PC-3 (cell line): ENCODE measurements around the gene PDRG1. TPM values are rescaled to one million over a fixed set of nuclear protein-coding genes. Genes with fewer than 3 reads are reported as not detected.

ENCODE experiments used
- ATAC-seq: fragments of 200-7000 bp; cut with Tn5 transposase; 2 replicates; pipeline ENCODE4 v1.9.1; 2020; ENCODE audit warnings: mild to moderate bottlenecking, moderate library complexity
- BruUV-seq: library from RNA; stranded (reverse); fragments of 400-500 nt; replicated peaks from 2 replicates; lab custom pipeline; 2021; lab: Mats Ljungman, UMichigan
- CTCF ChIA-PET: fragments of 300-600 bp; sonication (Branson Sonifier 250); formaldehyde crosslinking; loops from one replicate; lab custom pipeline; 2022; ENCODE audit warnings: antibody characterized with exemption; lab: Charles Lee
- POLR2A ChIA-PET: fragments of 300-600 bp; sonication (Branson Sonifier 250); formaldehyde crosslinking; loops from one replicate; lab custom pipeline; 2022; ENCODE audit warnings: antibody characterized with exemption; ENCODE audit not compliant: unreplicated experiment; lab: Charles Lee
- DNase-seq: peaks from one replicate; pipeline ENCODE4 v3.0.0-alpha.2; 2015
- H2AFZ ChIP-seq: fragments of 300-600 bp; sonication (generic); 2 replicates; pipeline ENCODE4 v1.6.0; 2016; ENCODE audit warnings: antibody characterized with exemption, low read length
- H3F3A ChIP-seq: fragments of 300-600 bp; sonication (generic); one replicate; pipeline ENCODE4 v1.6.0; 2017; ENCODE audit warnings: antibody characterized with exemption, low read length, control low read depth, mild to moderate bottlenecking; ENCODE audit not compliant: unreplicated experiment
- H3K27ac ChIP-seq: fragments of 300-600 bp; sonication (generic); 2 replicates; pipeline ENCODE4 v1.5.1; 2016; ENCODE audit warnings: mild to moderate bottlenecking, low read length
- H3K27me3 ChIP-seq: fragments of 300-600 bp; sonication (generic); 2 replicates; pipeline ENCODE4 v1.6.1; 2016; ENCODE audit warnings: low read length, mixed read lengths
- H3K36me3 ChIP-seq: fragments of 300-600 bp; sonication (generic); 2 replicates; pipeline ENCODE4 v1.6.1; 2016; ENCODE audit warnings: low read depth, mixed run types, low read length, mixed read lengths
- H3K4me1 ChIP-seq: fragments of 300-600 bp; sonication (generic); 2 replicates; pipeline ENCODE4 v1.5.1; 2016; ENCODE audit warnings: low read length; ENCODE audit not compliant: insufficient read depth
- H3K4me2 ChIP-seq: fragments of 300-600 bp; sonication (generic); 2 replicates; pipeline ENCODE4 v1.6.0; 2016; ENCODE audit warnings: low read length
- H3K4me3 ChIP-seq: fragments of 300-600 bp; sonication (generic); 2 replicates; pipeline ENCODE4 v1.5.1; 2016; ENCODE audit warnings: mild to moderate bottlenecking, low read length, mixed read lengths
- H3K79me2 ChIP-seq: fragments of 300-600 bp; sonication (generic); 2 replicates; pipeline ENCODE4 v1.6.1; 2017; ENCODE audit warnings: low read length, mixed read lengths
- H3K9ac ChIP-seq: fragments of 300-600 bp; sonication (generic); 2 replicates; pipeline ENCODE4 v1.6.0; 2016; ENCODE audit warnings: mild to moderate bottlenecking, low read length
- H3K9me2 ChIP-seq: fragments of 300-600 bp; sonication (generic); replicated peaks from 2 replicates; pipeline ENCODE4 v1.6.1; 2016; ENCODE audit warnings: mixed run types, low read length, mixed read lengths
- H3K9me3 ChIP-seq: fragments of 300-600 bp; sonication (generic); 2 replicates; pipeline ENCODE4 v1.6.1; 2016; ENCODE audit warnings: low read length, mixed read lengths
- H4K20me1 ChIP-seq: fragments of 300-600 bp; sonication (generic); 2 replicates; pipeline ENCODE4 v1.6.1; 2016; ENCODE audit warnings: low read length, mixed read lengths
- EZH2 ChIP-seq: fragments of 300-600 bp; sonication (generic); IDR thresholded peaks from one replicate; pipeline ENCODE4 v1.6.1; 2017; ENCODE audit warnings: antibody characterized with exemption, mild to moderate bottlenecking, low read length; ENCODE audit not compliant: unreplicated experiment
- EZH2phosphoT487 ChIP-seq: fragments of 300-600 bp; sonication (generic); IDR thresholded peaks from 2 replicates; pipeline ENCODE4 v1.6.1; 2018; ENCODE audit warnings: mild to moderate bottlenecking, antibody characterized with exemption, low read length, borderline replicate concordance
- intact Hi-C: fragments of 100-400 bp; cut with micrococcal nuclease; formaldehyde crosslinking; loops from 2 replicates; pipeline ENCODE4 v1.9.0; 2023
- total RNA-seq: library from RNA; depleted of rRNA; stranded (reverse); fragments of >200 nt; gene quantifications from 2 replicates; pipeline ENCODE4 v1.2.3, GENCODE V29; 2014
- TF ChIP-seq, protein P1 (sequence below): fragments of 300-600 bp; sonication (generic); conservative IDR thresholded peaks from 2 replicates; pipeline ENCODE4 v1.5.1; 2017; ENCODE audit warnings: antibody characterized with exemption, low read depth, mild to moderate bottlenecking, low read length

The PDRG1 gene
- total RNA-seq, 1 experiment from 2014 or later: 12.3 TPM

DNA sequence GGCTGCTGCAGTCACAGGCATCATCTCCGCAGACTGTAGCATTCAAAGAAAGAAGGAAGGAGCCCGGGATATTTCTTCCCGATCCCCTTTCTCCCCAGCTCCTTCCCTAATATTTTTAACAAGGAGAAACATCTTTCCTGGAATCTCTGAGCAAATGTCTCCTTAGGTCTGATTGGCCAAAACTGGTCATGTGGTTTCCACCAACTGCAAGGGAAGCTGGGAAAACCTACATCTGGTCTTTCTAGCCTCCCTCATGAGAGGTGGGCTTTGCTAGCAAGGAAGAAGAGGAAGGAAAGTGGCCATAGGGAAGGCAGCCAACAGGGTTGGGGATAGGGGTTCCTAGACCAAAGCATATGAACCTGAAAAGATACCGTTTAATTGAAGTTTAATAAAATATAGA lies 35.1 kb downstream of the PDRG1 start:
- H3F3A ChIP-seq: no peaks in the 10 kb centered on the region
- H3K4me3 ChIP-seq: no peak overlapping the region
- intact Hi-C loops: no loop called here
- TF ChIP-seq, protein P1, sequence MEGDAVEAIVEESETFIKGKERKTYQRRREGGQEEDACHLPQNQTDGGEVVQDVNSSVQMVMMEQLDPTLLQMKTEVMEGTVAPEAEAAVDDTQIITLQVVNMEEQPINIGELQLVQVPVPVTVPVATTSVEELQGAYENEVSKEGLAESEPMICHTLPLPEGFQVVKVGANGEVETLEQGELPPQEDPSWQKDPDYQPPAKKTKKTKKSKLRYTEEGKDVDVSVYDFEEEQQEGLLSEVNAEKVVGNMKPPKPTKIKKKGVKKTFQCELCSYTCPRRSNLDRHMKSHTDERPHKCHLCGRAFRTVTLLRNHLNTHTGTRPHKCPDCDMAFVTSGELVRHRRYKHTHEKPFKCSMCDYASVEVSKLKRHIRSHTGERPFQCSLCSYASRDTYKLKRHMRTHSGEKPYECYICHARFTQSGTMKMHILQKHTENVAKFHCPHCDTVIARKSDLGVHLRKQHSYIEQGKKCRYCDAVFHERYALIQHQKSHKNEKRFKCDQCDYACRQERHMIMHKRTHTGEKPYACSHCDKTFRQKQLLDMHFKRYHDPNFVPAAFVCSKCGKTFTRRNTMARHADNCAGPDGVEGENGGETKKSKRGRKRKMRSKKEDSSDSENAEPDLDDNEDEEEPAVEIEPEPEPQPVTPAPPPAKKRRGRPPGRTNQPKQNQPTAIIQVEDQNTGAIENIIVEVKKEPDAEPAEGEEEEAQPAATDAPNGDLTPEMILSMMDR: no peak
- TF ChIP-seq EZH2 (no peak), EZH2phosphoT487 (no peak)
- H3K36me3 ChIP-seq: no peaks in the 10 kb centered on the region
- no peak overlapping the region for H3K27ac ChIP-seq
- H3K4me2 ChIP-seq: no peak overlapping the region
- no peak overlapping the region for H2AFZ ChIP-seq
- no peaks in the 10 kb centered on the region for H3K9me2 ChIP-seq
- ChIA-PET POLR2A (no interaction called here), CTCF (no interaction called here)
- no peaks in the 10 kb centered on the region for H4K20me1 ChIP-seq
- no peak overlapping the region for H3K9ac ChIP-seq
- no peaks in the 10 kb centered on the region for H3K9me3 ChIP-seq
- DNase-seq (no peak), ATAC-seq (no peak)
- no peaks in the 10 kb centered on the region for H3K79me2 ChIP-seq
- peaks cover 20% of the 10 kb centered on the region for H3K27me3 ChIP-seq
- no peaks in the 10 kb centered on the region for H3K4me1 ChIP-seq
- BruUV-seq: no TSS peak

DNA sequence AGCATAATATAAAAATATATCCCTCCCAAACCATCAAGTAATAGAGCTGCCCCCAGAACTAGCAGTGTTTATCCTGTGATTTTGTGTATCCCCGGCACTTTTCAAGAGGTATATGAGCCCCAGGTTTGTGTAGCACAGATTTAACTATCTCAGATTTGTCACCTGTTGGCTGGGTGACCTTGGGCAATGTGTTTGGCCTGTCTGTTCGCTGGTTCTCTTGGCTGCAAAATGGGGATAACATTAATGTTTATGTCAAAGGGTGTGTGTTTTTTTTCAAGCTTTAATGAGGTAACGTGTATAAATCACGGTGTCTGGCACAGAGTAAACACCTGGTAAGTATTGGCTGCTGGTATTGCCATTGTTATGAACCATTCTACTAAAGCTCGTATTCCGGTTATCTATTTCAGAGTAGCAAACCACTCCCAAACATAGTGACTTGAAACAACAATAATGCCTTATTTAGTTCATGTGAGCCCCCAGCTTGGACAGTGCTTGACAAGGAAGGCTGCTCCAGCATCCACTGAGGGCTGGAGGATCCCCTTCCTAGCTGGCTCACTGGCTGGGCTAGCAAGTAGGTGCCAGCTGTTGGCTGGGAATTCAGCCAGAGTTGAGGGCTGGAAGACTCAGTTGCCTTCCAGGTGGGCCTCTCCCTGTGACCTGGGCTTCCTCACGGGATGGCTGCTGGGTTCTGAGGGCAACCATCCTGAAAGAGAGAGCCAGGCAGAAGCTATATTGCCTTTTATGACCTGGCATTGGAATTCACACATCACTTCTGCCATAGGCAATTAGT lies 36.2 kb downstream of the PDRG1 start:
- H3K9me2 ChIP-seq: no peaks in the 10 kb centered on the region
- no peaks in the 10 kb centered on the region for H3K4me1 ChIP-seq
- no peak overlapping the region for H2AFZ ChIP-seq
- no peaks in the 10 kb centered on the region for H3K79me2 ChIP-seq
- H3K9ac ChIP-seq: no peak overlapping the region
- H3F3A ChIP-seq: no peaks in the 10 kb centered on the region
- ATAC-seq: no peak
- CTCF ChIA-PET: no interaction called here
- DNase-seq: no peak
- no peak overlapping the region for H3K27ac ChIP-seq
- H3K4me3 ChIP-seq: no peak overlapping the region
- H4K20me1 ChIP-seq: no peaks in the 10 kb centered on the region
- POLR2A ChIA-PET: no interaction called here
- no peaks in the 10 kb centered on the region for H3K9me3 ChIP-seq
- no peaks in the 10 kb centered on the region for H3K36me3 ChIP-seq
- H3K27me3 ChIP-seq: peaks cover 20% of the 10 kb centered on the region
- intact Hi-C loops: no loop called here
- BruUV-seq: no TSS peak
- TF ChIP-seq EZH2: no peak
- TF ChIP-seq EZH2phosphoT487: no peak
- TF ChIP-seq, protein P1: no peak
- no peak overlapping the region for H3K4me2 ChIP-seq

DNA sequence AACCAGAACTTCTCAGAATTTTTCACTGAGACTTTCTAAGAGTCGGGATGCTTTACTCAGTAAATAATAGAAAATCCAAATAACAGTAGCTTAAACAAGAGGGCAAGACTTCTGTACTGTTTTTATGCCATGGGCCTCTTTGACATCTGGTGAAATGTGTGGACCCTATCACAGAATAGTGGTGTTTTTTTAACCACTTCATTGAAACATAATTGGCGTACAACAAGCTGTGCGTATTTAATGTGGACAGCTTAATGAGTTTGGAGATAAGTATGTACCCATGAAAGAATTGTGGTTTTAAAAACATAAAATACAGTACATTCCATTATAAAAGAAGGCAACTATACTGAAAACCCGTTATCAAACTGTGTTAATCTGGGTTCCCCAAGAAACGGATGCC lies 37.7 kb downstream of the PDRG1 start:
- Histone ChIP-seq H3K9me2 (no peaks in the 10 kb centered on the region), H3K9me3 (no peaks in the 10 kb centered on the region), H3K79me2 (no peaks in the 10 kb centered on the region), H3K27me3 (peaks cover 19% of the 10 kb centered on the region), H3F3A (no peaks in the 10 kb centered on the region), H2AFZ (no peak overlapping the region), H3K4me3 (no peak overlapping the region), H3K36me3 (no peaks in the 10 kb centered on the region), H3K4me2 (no peak overlapping the region), H3K9ac (no peak overlapping the region), H4K20me1 (no peaks in the 10 kb centered on the region), H3K4me1 (no peaks in the 10 kb centered on the region), H3K27ac (no peak overlapping the region)
- TF ChIP-seq EZH2 (no peak), EZH2phosphoT487 (no peak)
- TF ChIP-seq, protein P1: no peak
- ATAC-seq (no peak), DNase-seq (no peak)
- BruUV-seq: no TSS peak
- ChIA-PET CTCF (no interaction called here), POLR2A (no interaction called here)
- intact Hi-C loops: no loop called here
